IPS-18c (cell line): ENCODE data around the gene PTGDR2.

Experiments used
- H3K4me3 ChIP-seq: 2 replicates; pipeline ENCODE4 v1.7.0; 2013; ENCODE audit warnings: low read depth, mild to moderate bottlenecking, low read length, moderate library complexity; ENCODE audit not compliant: insufficient read depth
- H3K9me3 ChIP-seq: one replicate; pipeline ENCODE4 v1.6.1; 2013; ENCODE audit warnings: mild to moderate bottlenecking, low read length, moderate library complexity; ENCODE audit not compliant: control insufficient read depth, insufficient read depth

Gene PTGDR2

GRCh38 chr11:60852117-60852981 is 3.4 kb downstream of the PTGDR2 start:
- peak overlapping the region; percentile 28 for H3K4me3 ChIP-seq
- H3K9me3 ChIP-seq: peaks cover 3% of the 10 kb centered on the region

GRCh38 chr11:60851327-60852104 is 4.2 kb downstream of the PTGDR2 start:
- H3K4me3 ChIP-seq: no peak overlapping the region; the same call in 1 of the 2 replicates

GRCh38 chr11:60849641-60850520 is 5.9 kb downstream of the PTGDR2 start:
- Histone ChIP-seq H3K9me3 (peaks cover 3% of the 10 kb centered on the region), H3K4me3 (no peak overlapping the region)

More at GRCh38 chr11:60851327-60852104, 4.2 kb downstream of the PTGDR2 start:
- peaks cover 3% of the 10 kb centered on the region for H3K9me3 ChIP-seq

- peaks cover 3% of the 10 kb centered on the region for H3K9me3 ChIP-seq
- H3K4me3 ChIP-seq: no peak overlapping the region
These were observed 7.0 kb downstream of the PTGDR2 start for GRCh38 chr11:60848714-60849151.

GRCh38 chr11:60847896-60848295 is 7.9 kb downstream of the PTGDR2 start:
- H3K4me3 ChIP-seq: no peak overlapping the region
- peaks cover 3% of the 10 kb centered on the region for H3K9me3 ChIP-seq

- no peaks in the 10 kb centered on the region for H3K9me3 ChIP-seq
- H3K4me3 ChIP-seq: no peak overlapping the region
These were observed 8.5 kb downstream of the PTGDR2 start for GRCh38 chr11:60847281-60847680.

- H3K9me3 ChIP-seq: no peaks in the 10 kb centered on the region
- H3K4me3 ChIP-seq: no peak overlapping the region
These were observed 10.4 kb downstream of the PTGDR2 start for GRCh38 chr11:60845338-60845737.

- Histone ChIP-seq H3K9me3 (no peaks in the 10 kb centered on the region), H3K4me3 (no peak overlapping the region)
These were observed 10.9 kb downstream of the PTGDR2 start for GRCh38 chr11:60844870-60845221.

GRCh38 chr11:60844045-60844869 is 11.5 kb downstream of the PTGDR2 start:
- Histone ChIP-seq H3K9me3 (no peaks in the 10 kb centered on the region), H3K4me3 (no peak overlapping the region)

- peak overlapping the region; percentile 89 for H3K4me3 ChIP-seq
- H3K9me3 ChIP-seq: no peaks in the 10 kb centered on the region
These were observed 12.8 kb downstream of the PTGDR2 start for GRCh38 chr11:60842668-60843600.

- peaks cover 2% of the 10 kb centered on the region for H3K9me3 ChIP-seq
- peak within 1 kb of the TSS; percentile 89 for H3K4me3 ChIP-seq
These were observed 13.7 kb downstream of the PTGDR2 start, which contains the start of gene CCDC86 for GRCh38 chr11:60841797-60842667. TSS of gene CCDC86 (plus strand) at chr11:60842113. CDS start at chr11:60842125, 12 bp downstream.

GRCh38 chr11:60840470-60841430 is 15.0 kb downstream of the PTGDR2 start:
- Histone ChIP-seq H3K9me3 (peaks cover 2% of the 10 kb centered on the region), H3K4me3 (peak overlapping the region; percentile 10; the same call in 1 of the 2 replicates)

GRCh38 chr11:60838132-60838531 is 17.6 kb downstream of the PTGDR2 start:
- H3K9me3 ChIP-seq: peaks cover 2% of the 10 kb centered on the region
- H3K4me3 ChIP-seq: no peak overlapping the region
